Gastroesophageal sphincter (tissue), 3 donors: ENCODE results near the gene RALGAPB.

Experiments
- CTCF ChIP-seq, 4 experiments: fragments of 200-600 bp in 2 of 4; fragments of 450-650 bp in 2 of 4; sonication (generic) in 1 of 4; IDR thresholded peaks; one replicate each; pipeline ENCODE4 v1.5.1; 2017 to 2019; ENCODE audit warnings: antibody characterized with exemption in 4 of 4, mild to moderate bottlenecking in 2 of 4, moderate library complexity in 2 of 4
- POLR2A ChIP-seq, 2 donors: fragments of 450-650 bp; IDR thresholded peaks; one replicate each; pipeline ENCODE4 v1.6.1; 2017; ENCODE audit warnings: antibody characterized with exemption in 2 of 2, mild to moderate bottlenecking in 2 of 2, moderate library complexity in 1 of 2

GRCh38 chr20:38581830-38582358 lies 109.3 kb downstream of the RALGAPB start:
- TF ChIP-seq CTCF (IDR thresholded peaks at IDR 0.05) (no peak), POLR2A (IDR thresholded peaks at IDR 0.05) (no peak)
